ENCODE data around the gene PDHA1. TPM values are rescaled to one million over a fixed set of nuclear protein-coding genes. Genes with fewer than 3 reads are reported as not detected.

The PDHA1 gene
- total RNA-seq, 1 experiment from 2014 or later = 91.4 TPM

GRCh38 chrX:19375546-19375945 is 31.8 kb downstream of the PDHA1 start:
- no peak for DNase-seq (ENCODE audit: low read depth)

- DNase-seq (ENCODE audit: low read depth) = no peak
These were observed 34.1 kb downstream of the PDHA1 start for GRCh38 chrX:19377799-19378198.

- no peak for DNase-seq (ENCODE audit: low read depth)
These were observed 37.6 kb downstream of the PDHA1 start for GRCh38 chrX:19381326-19381725.

GRCh38 chrX:19382555-19383145 is 38.9 kb downstream of the PDHA1 start:
- peak; percentile 40 for DNase-seq (ENCODE audit: low read depth)

- no peak for DNase-seq (ENCODE audit: low read depth)
These were observed 43.0 kb downstream of the PDHA1 start for GRCh38 chrX:19386679-19387078.

GRCh38 chrX:19388064-19388679 is 44.4 kb downstream of the PDHA1 start:
- no peak for DNase-seq (ENCODE audit: low read depth)

GRCh38 chrX:19388741-19389140 is 45.0 kb downstream of the PDHA1 start:
- DNase-seq (ENCODE audit: low read depth) = no peak

- DNase-seq (ENCODE audit: low read depth) = peak; percentile 8
These were observed 45.6 kb downstream of the PDHA1 start for GRCh38 chrX:19389227-19389845.

GRCh38 chrX:19392078-19392477 is 48.4 kb downstream of the PDHA1 start:
- DNase-seq (ENCODE audit: low read depth) = no peak

GRCh38 chrX:19392703-19393102 is 49.0 kb downstream of the PDHA1 start:
- DNase-seq (ENCODE audit: low read depth) = no peak

- no peak for DNase-seq (ENCODE audit: low read depth)
These were observed 60.0 kb downstream of the PDHA1 start for GRCh38 chrX:19403696-19404095.

- DNase-seq (ENCODE audit: low read depth) = no peak
These were observed 66.5 kb downstream of the PDHA1 start for GRCh38 chrX:19410259-19410658.

Other genes with a start within 250 kb of the PDHA1 start
- gene ADGRG2, start 221.5 kb upstream of the PDHA1 start, total RNA-seq (2014; rRNA removed; shearing (Covaris generic)) = not detected in 2 replicates
- not detected in 2 replicates for gene MAP3K15, start 171.6 kb downstream of the PDHA1 start, total RNA-seq (2014; rRNA removed; shearing (Covaris generic))